Stomach smooth muscle (tissue), 2 donors: Measurements from ENCODE around the gene ZFYVE21.
"Not testable (repeated sequence)": the region's sequence is repeated elsewhere in the genome, so short reads cannot be mapped to it uniquely, and the experiment has no call there.

Source experiments
- H3K27ac ChIP-seq: one replicate; pipeline ENCODE4 v1.7.0; 2013; ENCODE audit warnings: mild to moderate bottlenecking, low read length, inconsistent platforms
- H3K27me3 ChIP-seq, 2 donors: one replicate each; pipeline ENCODE4 v1.7.0; 2013; ENCODE audit warnings: low read length in 2 of 2; ENCODE audit not compliant: insufficient read depth in 2 of 2, control insufficient read depth in 1 of 2
- H3K36me3 ChIP-seq, 2 donors: one replicate each; pipeline ENCODE4 v1.7.0; 2013; ENCODE audit warnings: low read length in 2 of 2; ENCODE audit not compliant: control insufficient read depth in 2 of 2, insufficient read depth in 2 of 2
- H3K4me1 ChIP-seq: one replicate; pipeline ENCODE4 v1.7.0; 2013; ENCODE audit warnings: low read length; ENCODE audit not compliant: control insufficient read depth, insufficient read depth
- H3K4me3 ChIP-seq, 2 donors: one replicate each; pipeline ENCODE4 v1.7.0; 2013; ENCODE audit warnings: low read length in 2 of 2
- H3K9ac ChIP-seq, 2 donors: one replicate each; pipeline ENCODE4 v1.7.0; 2013; ENCODE audit warnings: low read length in 2 of 2, mild to moderate bottlenecking in 1 of 2
- H3K9me3 ChIP-seq, 2 donors: one replicate each; pipeline ENCODE4 v1.7.0; 2013; ENCODE audit warnings: low read length in 2 of 2; ENCODE audit not compliant: control insufficient read depth in 2 of 2
- donor health status: healthy.
- donor health status: Pancreatic carcinoma.

The ZFYVE21 gene

DNA sequence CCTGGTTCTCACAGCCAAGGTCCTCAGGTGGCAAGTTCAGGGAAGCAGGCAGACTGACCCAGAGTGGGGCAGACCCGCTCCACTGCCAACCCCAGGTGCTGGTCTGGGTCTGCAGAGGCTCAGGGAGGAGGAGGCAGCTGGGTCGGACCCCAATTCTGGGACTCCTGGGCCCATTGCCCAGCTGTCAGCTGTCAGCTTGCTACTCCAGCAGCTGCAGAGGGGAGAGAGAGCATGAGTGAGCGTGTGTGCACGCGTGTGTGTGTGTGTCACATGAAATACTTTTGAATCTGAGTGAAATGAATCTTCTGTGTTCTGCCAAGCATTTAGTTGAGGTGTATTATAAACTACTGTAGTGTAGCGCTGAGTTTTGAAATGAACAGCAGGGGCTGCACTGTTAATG lies 31.1 kb upstream of the ZFYVE21 start:
- Histone ChIP-seq H3K4me3 (no peak overlapping the region), H3K27ac (no peak overlapping the region), H3K27me3 (no peaks in the 10 kb centered on the region), H3K36me3 (peaks cover 41 to 47% of the 10 kb centered on the region in 2 donors), H3K4me1 (peaks cover 12% of the 10 kb centered on the region), H3K9ac (no peak overlapping the region), H3K9me3 (no peaks in the 10 kb centered on the region)

DNA sequence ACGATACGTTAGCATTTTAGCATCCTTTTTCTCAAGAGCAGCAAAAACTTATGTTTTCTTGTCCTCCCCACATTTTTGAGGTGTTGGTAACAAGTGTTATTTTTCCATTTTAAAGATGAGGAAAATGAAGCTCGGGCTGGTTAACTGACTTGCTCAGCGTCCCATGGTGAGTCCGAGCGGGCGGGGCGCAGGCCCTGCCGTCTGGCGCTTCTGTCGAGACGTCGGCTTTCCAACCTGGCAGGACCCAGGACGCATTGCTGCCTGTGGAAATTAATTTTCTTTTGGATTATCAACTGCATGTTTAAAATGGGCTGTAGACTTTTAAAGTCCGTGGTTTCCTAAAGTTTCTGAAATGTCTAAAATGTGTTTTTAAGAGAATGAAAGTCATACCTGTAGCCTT lies 30.7 kb upstream of the ZFYVE21 start:
- Histone ChIP-seq H3K4me1 (peaks cover 10% of the 10 kb centered on the region), H3K27ac (no peak overlapping the region), H3K9ac (no peak overlapping the region), H3K4me3 (no peak overlapping the region), H3K36me3 (peaks cover 37 to 46% of the 10 kb centered on the region in 2 donors), H3K9me3 (no peaks in the 10 kb centered on the region), H3K27me3 (no peaks in the 10 kb centered on the region)

DNA sequence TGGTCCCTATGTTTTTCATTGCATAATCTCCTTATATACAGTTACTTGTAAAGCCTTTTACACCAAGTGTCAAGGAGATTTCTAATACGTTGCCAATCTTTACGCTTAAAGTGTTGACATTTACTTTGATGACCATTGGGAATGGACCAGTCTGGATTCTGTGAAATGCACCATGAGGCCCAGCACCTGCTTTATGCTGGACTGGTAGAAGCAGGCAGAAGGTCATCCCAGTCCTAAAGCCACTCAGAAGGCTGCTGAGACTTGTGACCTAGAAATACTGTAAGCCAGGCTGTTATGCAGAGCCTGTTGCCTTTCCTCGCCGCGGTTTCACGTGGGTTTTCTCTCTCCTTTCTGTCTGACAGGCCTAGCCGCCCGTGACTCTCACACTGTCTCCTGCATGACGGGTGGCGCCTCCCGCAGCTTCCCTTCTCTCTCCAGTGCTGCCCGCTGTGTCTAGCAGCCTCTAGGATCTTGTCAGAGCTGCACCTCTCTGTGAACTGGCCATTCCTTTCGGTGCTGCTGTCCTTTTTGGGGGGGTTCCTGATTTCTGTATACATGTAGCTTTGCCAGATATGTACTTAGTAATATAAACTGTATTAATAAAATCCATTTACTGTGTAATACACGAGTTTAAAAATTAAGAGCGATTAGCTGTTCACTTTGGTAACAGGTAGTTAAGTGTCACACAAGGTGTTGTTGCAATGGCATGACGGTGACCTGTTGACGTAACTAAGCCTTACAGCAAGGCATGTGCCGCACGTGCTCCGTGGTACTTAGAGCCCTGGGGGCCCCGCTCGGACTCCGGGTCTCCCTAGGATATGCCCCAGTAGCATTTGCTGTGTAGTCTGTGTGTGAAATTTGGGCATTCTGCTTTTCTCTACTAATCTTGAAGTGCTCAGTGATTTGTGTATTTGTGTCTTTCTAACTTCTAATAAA lies 30.1 kb upstream of the ZFYVE21 start:
- peaks cover 38 to 45% of the 10 kb centered on the region in 2 donors for H3K36me3 ChIP-seq
- H3K9me3 ChIP-seq, result no peaks in the 10 kb centered on the region
- H3K4me1 ChIP-seq, result peaks cover 12% of the 10 kb centered on the region
- no peak overlapping the region for H3K4me3 ChIP-seq
- H3K9ac ChIP-seq, result no peak overlapping the region
- H3K27me3 ChIP-seq, result no peaks in the 10 kb centered on the region
- H3K27ac ChIP-seq, result no peak overlapping the region

DNA sequence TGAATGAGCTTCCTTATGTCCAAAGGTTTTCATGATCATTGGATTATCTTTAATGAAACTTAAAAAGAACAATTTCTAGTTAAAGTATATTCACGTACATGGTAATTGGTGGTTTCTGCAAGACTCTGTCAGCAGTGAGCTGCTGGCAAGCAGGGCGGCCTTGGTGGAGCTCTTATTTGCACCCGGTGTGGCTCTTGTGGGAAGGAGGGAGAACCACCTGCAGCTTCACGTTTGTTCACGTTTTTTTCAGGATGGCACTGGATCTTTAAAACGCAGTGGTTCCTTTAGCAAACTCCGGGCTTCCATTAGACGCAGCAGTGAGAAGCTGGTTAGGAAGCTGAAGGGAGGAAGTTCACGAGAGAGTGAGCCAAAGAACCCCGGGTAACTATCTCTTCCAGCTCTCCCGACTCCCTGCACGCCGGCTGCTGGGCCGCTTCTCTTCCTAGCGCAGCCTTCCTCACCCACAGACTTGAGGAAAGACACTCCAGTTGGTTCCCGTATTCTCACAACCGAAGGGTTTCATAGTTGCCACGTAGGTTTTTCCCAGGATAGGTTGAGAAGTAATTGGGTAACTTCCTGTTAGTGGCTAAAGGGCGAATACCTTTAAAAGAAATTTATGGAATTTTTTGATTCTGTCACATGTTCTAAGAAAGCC lies 28.7 kb upstream of the ZFYVE21 start:
- H3K9me3 ChIP-seq, result no peaks in the 10 kb centered on the region
- H3K9ac ChIP-seq, result no peak overlapping the region
- no peak overlapping the region for H3K4me3 ChIP-seq
- no peaks in the 10 kb centered on the region for H3K27me3 ChIP-seq
- peaks cover 31 to 40% of the 10 kb centered on the region in 2 donors for H3K36me3 ChIP-seq
- no peak overlapping the region for H3K27ac ChIP-seq
- peaks cover 12% of the 10 kb centered on the region for H3K4me1 ChIP-seq

DNA sequence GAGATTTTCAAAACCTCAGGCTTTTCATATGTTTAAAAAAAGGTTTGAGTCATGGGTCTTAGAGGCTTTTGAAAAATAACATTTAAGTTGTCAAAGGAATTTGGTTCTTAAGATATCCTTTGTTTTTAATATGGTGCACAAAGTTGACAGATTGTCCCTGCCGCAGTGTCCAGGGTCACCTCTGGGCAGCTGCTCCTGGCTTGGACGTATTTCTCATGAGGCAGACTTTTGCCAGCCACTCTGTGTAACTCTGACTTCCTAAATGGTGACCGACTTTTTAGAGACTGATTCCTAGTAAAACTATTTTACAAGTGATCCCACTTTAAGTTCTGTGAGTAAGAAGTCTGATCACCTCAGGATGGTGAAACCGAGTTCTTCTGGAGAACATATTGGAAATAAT lies 27.9 kb upstream of the ZFYVE21 start:
- H3K9me3 ChIP-seq, result no peaks in the 10 kb centered on the region
- no peak overlapping the region for H3K4me3 ChIP-seq
- H3K27me3 ChIP-seq, result no peaks in the 10 kb centered on the region
- peaks cover 12% of the 10 kb centered on the region for H3K4me1 ChIP-seq
- peaks cover 35 to 45% of the 10 kb centered on the region in 2 donors for H3K36me3 ChIP-seq
- no peak overlapping the region for H3K9ac ChIP-seq
- H3K27ac ChIP-seq, result no peak overlapping the region

DNA sequence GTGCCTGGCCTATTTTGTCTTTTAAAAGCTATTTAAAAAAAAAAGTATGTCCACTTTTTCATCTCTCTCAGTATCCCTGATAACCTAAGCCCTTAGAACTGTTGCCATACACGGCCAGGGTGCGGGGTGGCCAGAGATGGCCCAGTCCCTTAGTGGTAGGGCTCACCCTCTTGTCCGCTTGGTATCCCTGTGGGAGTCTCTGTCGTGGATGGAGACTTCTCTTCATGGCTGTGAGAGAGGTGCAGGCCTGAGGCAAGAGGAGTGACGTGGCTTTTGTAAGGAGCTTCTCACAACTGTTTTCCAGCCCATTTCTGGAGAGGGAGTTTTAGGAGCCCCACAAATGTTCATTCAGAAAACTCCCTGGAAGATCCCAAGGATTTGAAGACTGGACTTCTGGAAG lies 27.2 kb upstream of the ZFYVE21 start:
- Histone ChIP-seq H3K4me1 (peaks cover 12% of the 10 kb centered on the region), H3K36me3 (peaks cover 36 to 44% of the 10 kb centered on the region in 2 donors), H3K9me3 (no peaks in the 10 kb centered on the region), H3K9ac (no peak overlapping the region), H3K27ac (no peak overlapping the region), H3K27me3 (no peaks in the 10 kb centered on the region), H3K4me3 (no peak overlapping the region)

DNA sequence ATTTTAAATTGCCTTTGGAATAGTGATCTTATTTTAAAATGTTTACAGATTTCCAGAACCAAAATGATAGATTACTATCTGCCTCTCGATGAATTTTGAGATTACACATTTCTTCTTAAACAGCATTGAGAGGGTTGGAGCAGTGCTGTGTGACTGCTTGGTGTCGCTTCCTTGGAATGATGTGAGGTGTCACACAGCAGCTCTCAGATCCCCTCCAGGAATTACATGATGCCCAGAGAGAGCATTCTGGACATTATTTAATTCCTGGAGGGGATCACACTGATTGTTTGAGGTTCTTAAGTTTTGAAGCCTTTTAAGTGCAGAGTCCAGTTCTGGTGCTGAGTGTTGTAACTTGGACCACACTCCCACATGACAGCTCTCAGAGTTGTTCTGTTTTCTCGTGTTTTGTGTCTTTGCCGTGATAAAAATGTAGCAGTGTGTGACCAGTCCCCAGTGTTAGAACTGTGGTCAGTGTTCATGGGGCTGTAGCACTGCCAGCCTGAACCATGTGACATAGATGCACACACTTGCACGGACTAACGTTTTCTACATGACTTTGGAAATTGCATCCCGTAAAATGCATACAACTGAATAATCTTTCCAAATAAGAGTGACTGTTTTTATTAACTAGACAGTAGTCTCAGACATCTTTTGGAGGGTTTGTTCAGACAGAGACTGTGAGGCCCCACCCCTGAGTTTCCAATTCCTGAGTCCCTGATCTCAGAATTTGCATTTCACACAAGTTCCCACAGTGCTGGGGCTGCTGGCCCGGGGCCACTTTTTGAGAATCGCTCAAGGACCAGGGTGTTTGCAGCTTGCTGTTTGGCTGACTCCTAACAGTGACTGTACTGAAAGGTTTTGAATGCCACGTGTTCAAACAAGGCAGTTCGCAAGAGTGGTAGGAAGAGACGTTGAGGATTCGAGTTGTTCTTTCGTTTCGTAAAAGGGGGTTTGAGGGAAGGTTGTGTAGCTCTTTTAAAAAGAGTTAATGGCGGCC lies 26.4 kb upstream of the ZFYVE21 start:
- H3K9ac ChIP-seq, result no peak overlapping the region
- H3K9me3 ChIP-seq, result no peaks in the 10 kb centered on the region
- H3K36me3 ChIP-seq, result peaks cover 41 to 48% of the 10 kb centered on the region in 2 donors
- H3K4me1 ChIP-seq, result peaks cover 12% of the 10 kb centered on the region
- H3K4me3 ChIP-seq, result no peak overlapping the region
- no peak overlapping the region for H3K27ac ChIP-seq
- no peaks in the 10 kb centered on the region for H3K27me3 ChIP-seq

DNA sequence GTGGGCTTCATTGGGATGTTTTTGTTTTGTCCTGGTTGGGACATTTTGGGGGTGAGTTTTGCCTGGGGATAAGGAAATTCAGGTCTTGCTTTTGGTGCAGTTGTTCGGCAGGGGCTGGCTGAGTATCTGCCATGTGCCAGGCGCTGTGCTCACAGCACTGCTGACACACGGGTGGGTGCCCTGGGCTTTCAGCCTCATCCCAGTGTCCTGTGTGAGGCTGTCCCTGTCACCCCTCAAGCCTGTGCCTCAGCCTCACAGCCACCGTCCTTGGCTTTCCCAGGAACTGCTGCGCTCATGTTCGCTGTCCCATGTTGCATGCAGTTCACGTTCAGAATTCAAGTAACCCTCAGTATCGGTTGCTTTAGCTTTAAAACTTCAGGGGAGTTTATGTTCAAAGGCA lies 25.3 kb upstream of the ZFYVE21 start:
- Histone ChIP-seq H3K9me3 (no peaks in the 10 kb centered on the region), H3K36me3 (peaks cover 42 to 43% of the 10 kb centered on the region in 2 donors), H3K27me3 (no peaks in the 10 kb centered on the region), H3K4me1 (peaks cover 11% of the 10 kb centered on the region), H3K4me3 (no peak overlapping the region), H3K27ac (no peak overlapping the region), H3K9ac (no peak overlapping the region)

DNA sequence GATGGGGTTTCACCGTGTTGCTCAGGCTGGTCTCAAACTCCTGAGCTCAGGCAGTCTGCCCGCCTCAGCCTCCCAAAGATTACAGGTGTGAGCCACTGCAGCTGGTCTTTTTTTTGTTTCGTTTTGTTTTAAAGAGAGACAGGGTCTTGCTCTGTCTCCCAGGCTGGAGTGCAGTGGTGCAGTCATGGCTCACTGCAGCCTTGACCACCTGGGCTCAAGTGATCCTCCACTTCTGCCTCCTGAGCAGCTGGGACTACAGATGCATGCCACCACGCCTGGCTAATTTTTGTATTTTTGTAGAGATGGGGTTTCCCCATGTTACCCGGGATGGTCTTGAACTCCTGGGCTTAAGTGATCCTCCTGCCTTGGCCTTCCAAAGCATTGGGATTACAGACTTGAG lies 24.0 kb upstream of the ZFYVE21 start:
- H3K4me3 ChIP-seq, H3K9me3 ChIP-seq, H3K27me3 ChIP-seq, H3K9ac ChIP-seq, H3K27ac ChIP-seq: not testable (repeated sequence)
- H3K4me1 ChIP-seq, result peaks cover 23% of the 10 kb centered on the region
- H3K36me3 ChIP-seq, result peaks cover 29 to 36% of the 10 kb centered on the region in 2 donors

DNA sequence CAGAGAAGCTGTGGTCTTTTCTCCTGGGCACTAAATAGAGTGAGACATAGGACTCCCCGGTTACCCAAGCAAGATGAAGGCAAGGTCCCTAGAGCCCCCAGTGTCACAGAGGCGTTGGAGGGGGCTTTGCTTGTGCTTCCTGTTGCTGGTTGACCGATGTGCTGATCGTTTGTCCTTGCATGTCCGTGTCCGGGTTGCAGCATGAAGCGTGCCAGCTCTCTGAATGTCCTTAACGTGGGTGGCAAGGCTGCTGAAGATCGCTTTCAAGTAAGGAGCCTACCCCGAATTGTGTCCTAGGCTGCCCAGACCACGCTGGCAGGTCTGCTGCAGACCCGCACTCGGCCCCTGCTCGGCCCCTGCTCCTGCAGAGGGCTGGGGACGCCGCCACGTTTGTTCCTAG lies 23.5 kb upstream of the ZFYVE21 start:
- Histone ChIP-seq H3K4me3 (no peak overlapping the region), H3K27me3 (no peaks in the 10 kb centered on the region), H3K4me1 (peaks cover 28% of the 10 kb centered on the region), H3K36me3 (peaks cover 29 to 31% of the 10 kb centered on the region in 2 donors), H3K9me3 (no peaks in the 10 kb centered on the region), H3K9ac (no peak overlapping the region), H3K27ac (no peak overlapping the region)
